Epithelial cell of esophagus (primary cell): Measurements from ENCODE around the gene ZIC3.

ENCODE experiments used
- DNase-seq: peaks from one replicate; pipeline ENCODE4 v3.0.0; 2010; ENCODE audit warnings: low read depth
- H3K4me3 ChIP-seq: 2 replicates; pipeline ENCODE4 v1.5.1; 2011; ENCODE audit warnings: mild to moderate bottlenecking, low read length, control low read depth
- CTCF ChIP-seq: IDR thresholded peaks from 2 replicates; pipeline ENCODE4 v1.5.1; 2011; ENCODE audit warnings: low read depth, mild to moderate bottlenecking, low read length, control low read depth, inconsistent platforms; ENCODE audit not compliant: insufficient read depth; ENCODE audit errors: missing control alignments

Gene ZIC3

GRCh38 chrX:137574784-137575293 is 8.9 kb downstream of the ZIC3 start:
- TF ChIP-seq CTCF, result no peak
- no peak overlapping the region for H3K4me3 ChIP-seq

GRCh38 chrX:137575596-137576255 is 9.8 kb downstream of the ZIC3 start:
- no peak for DNase-seq
- H3K4me3 ChIP-seq, result no peak overlapping the region
- TF ChIP-seq CTCF, result no peak

More at GRCh38 chrX:137574784-137575293, 8.9 kb downstream of the ZIC3 start:
- DNase-seq, result no peak

- no peak for DNase-seq
- no peak overlapping the region for H3K4me3 ChIP-seq
- no peak for TF ChIP-seq CTCF
Observed at GRCh38 chrX:137587151-137587550, 21.2 kb downstream of the ZIC3 start.

GRCh38 chrX:137600769-137601168 is 34.8 kb downstream of the ZIC3 start:
- no peak for DNase-seq
- H3K4me3 ChIP-seq, result no peak overlapping the region
- no peak for TF ChIP-seq CTCF
